ENCODE data around the gene TGFBRAP1. TPM values are rescaled to one million over a fixed set of nuclear protein-coding genes. Genes with fewer than 3 reads are reported as not detected.

The TGFBRAP1 gene
- total and polyA plus RNA-seq, 9 of the 15 experiments (the other 6 are each of a cell fraction or from before 2014, with no cell fraction given), result 3.7 to 18.0 (median 11.0) TPM

- BruUV-seq (replicated peaks), result no TSS peak
- DNase-seq (ENCODE audit: extremely low read depth in 1 of 4, low spot score in 3 of 4), result no peak
- Histone ChIP-seq H3K36me3 (ENCODE audit: control insufficient read depth, insufficient read depth, low read length) (peaks cover 30% of the 10 kb centered on the region; the same call in 2 of the 3 replicates), H3K4me1 (replicated peaks in 1 of 2; ENCODE audit: control insufficient read depth in 2 of 2, insufficient read depth in 2 of 2, low read length in 2 of 2) (peaks cover 0 to 5% of the 10 kb centered on the region in 2 experiments; a peak in 1 of 5 replicates), H2AFZ (ENCODE audit: low read depth, low read length) (no peak overlapping the region), H3K4me3 (no peak overlapping the region), H3K79me2 (ENCODE audit: control insufficient read depth, insufficient read depth, low read length) (peaks cover 30% of the 10 kb centered on the region), H4K20me1 (replicated peaks; ENCODE audit: control insufficient read depth, insufficient read depth, low read length) (peaks cover 3% of the 10 kb centered on the region; the same call in 1 of the 2 replicates), H3K4me2 (ENCODE audit: insufficient read depth, low read length) (no peak overlapping the region), H3K27ac (ENCODE audit: extremely low read depth, low read depth, low read length) (no peak overlapping the region; the same call in 2 of the 3 replicates), H3K27me3 (ENCODE audit: control insufficient read depth in 2 of 2, insufficient read depth in 2 of 2, low read length in 2 of 2) (no peaks in the 10 kb centered on the region), H3K9ac (ENCODE audit: insufficient read depth in 1 of 2, low read depth in 2 of 2, low read length in 2 of 2) (no peak overlapping the region), H3K9me1 (ENCODE audit: control insufficient read depth, insufficient read depth, low read length) (no peaks in the 10 kb centered on the region), H3K9me3 (replicated peaks; ENCODE audit: control insufficient read depth, insufficient read depth, low read depth, low read length) (no peaks in the 10 kb centered on the region)
- no peak for FAIRE-seq
- intact Hi-C loops (cut with micrococcal nuclease) (no loop called here), in situ Hi-C loops (cut with MboI) (no loop called here)
- POLR2A ChIA-PET, result interaction anchor here (1.8 to 2.1 kb wide), 2 partner anchors 13 to 20 kb away, joined by 6 to 7 read pairs; no protein-coding TSS in a partner anchor
- no peak; the same call in 2 of the 3 replicates for ATAC-seq
- CTCF ChIA-PET (ENCODE audit: low intra/inter-chr PET ratio), result no interaction called here
- WGBS (ENCODE audit: insufficient coverage, low coverage, missing lambda C conversion rate), result 76% methylated on average over 4 of the region's 4 CpGs
- TF ChIP-seq FOXJ3 (CRISPR knock-in tag; IDR thresholded peaks at IDR 0.05) (no peak), PRMT5 (CRISPR knock-in tag; IDR thresholded peaks at IDR 0.05) (no peak), CREM (IDR thresholded peaks at IDR 0.05; ENCODE audit: low read depth) (no peak), SAFB (IDR thresholded peaks at IDR 0.05; ENCODE audit: borderline replicate concordance, low read depth, low read length) (no peak), RNF2 (IDR thresholded peaks at IDR 0.05) (no peak), ZNF324 (CRISPR knock-in tag; IDR thresholded peaks at IDR 0.05) (no peak), NFE2 (IDR thresholded peaks at IDR 0.05; ENCODE audit: low read depth) (no peak), HNRNPK (IDR thresholded peaks at IDR 0.05; ENCODE audit: low read depth, low read length, poor library complexity, severe bottlenecking) (no peak), ZNF408 (CRISPR knock-in tag; IDR thresholded peaks at IDR 0.05; ENCODE audit: low read depth) (no peak), DACH1 (IDR thresholded peaks at IDR 0.05; ENCODE audit: partially characterized antibody) (no peak), MXI1 (IDR thresholded peaks at IDR 0.05; ENCODE audit: low read depth, low read length) (no peak), ARHGAP35 (IDR thresholded peaks at IDR 0.05; ENCODE audit: partially characterized antibody) (no peak), ZNF766 (CRISPR knock-in tag; conservative IDR thresholded peaks at IDR 0.05) (no peak), PRDM10 (IDR thresholded peaks at IDR 0.05; ENCODE audit: partially characterized antibody) (no peak), U2AF1 (optimal IDR thresholded peaks at IDR 0.05; ENCODE audit: low read depth, low read length) (no peak), TAL1 (IDR thresholded peaks at IDR 0.05) (no peak)
Measured at GRCh38 chr2:105309147-105309545, 20.4 kb downstream of the TGFBRAP1 start.
